C4-2B (cell line): Measurements from ENCODE around the gene SNAP29.

Experiments used
- CTCF ChIP-seq: fragments of 450-650 bp; conservative IDR thresholded peaks from 2 replicates; pipeline ENCODE4 v1.5.1; 2017; ENCODE audit warnings: mild to moderate bottlenecking
- ZFX ChIP-seq: fragments of 450-650 bp; IDR thresholded peaks from 2 replicates; pipeline ENCODE4 v1.6.1; 2017

- TF ChIP-seq CTCF (no peak), ZFX (no peak)
Measured at GRCh38 chr22:20930004-20930403, 71.2 kb downstream of the SNAP29 start.
